ENCODE data around the gene LINC00237.

LINC00237 gene

GRCh38 chr20:21106171-21107017, at the start of gene LINC00237:
Gene LINC00237, minus strand, starts transcription at chr20:21106358.
- Histone ChIP-seq H3K9me3 (ENCODE audit: control insufficient read depth, insufficient read depth, low read depth, low read length) (no peaks in the 10 kb centered on the region), H3K4me3 (ENCODE audit: low read depth, low read length) (peak within 1 kb of the TSS; percentile 79), H3K27ac (ENCODE audit: low read depth, low read length) (no peak within 1 kb of the TSS), H3K36me3 (ENCODE audit: control insufficient read depth, insufficient read depth, low read length) (no peaks in the 10 kb centered on the region), H3K4me1 (ENCODE audit: control insufficient read depth, insufficient read depth, low read length) (peaks cover 23% of the 10 kb centered on the region), H3K9ac (ENCODE audit: low read length) (peak within 1 kb of the TSS; percentile 31), H3K27me3 (ENCODE audit: control insufficient read depth, insufficient read depth, low read length) (peaks cover 81% of the 10 kb centered on the region)

GRCh38 chr20:21155268-21155667, 49.1 kb upstream of the LINC00237 start:
- Histone ChIP-seq H3K9me3 (ENCODE audit: control insufficient read depth, insufficient read depth, low read depth, low read length) (no peaks in the 10 kb centered on the region), H3K4me1 (ENCODE audit: control insufficient read depth, insufficient read depth, low read length) (no peaks in the 10 kb centered on the region), H3K27me3 (ENCODE audit: control insufficient read depth, insufficient read depth, low read length) (no peaks in the 10 kb centered on the region), H3K9ac (ENCODE audit: low read length) (no peak overlapping the region), H3K4me3 (ENCODE audit: low read depth, low read length) (no peak overlapping the region), H3K36me3 (ENCODE audit: control insufficient read depth, insufficient read depth, low read length) (peaks cover 4% of the 10 kb centered on the region; the same call in 1 of the 2 replicates), H3K27ac (ENCODE audit: low read depth, low read length) (no peak overlapping the region)

- no peaks in the 10 kb centered on the region for H3K9me3 ChIP-seq (ENCODE audit: control insufficient read depth, insufficient read depth, low read depth, low read length)
- H3K27me3 ChIP-seq (ENCODE audit: control insufficient read depth, insufficient read depth, low read length) = no peaks in the 10 kb centered on the region
- no peak overlapping the region for H3K4me3 ChIP-seq (ENCODE audit: low read depth, low read length)
- H3K36me3 ChIP-seq (ENCODE audit: control insufficient read depth, insufficient read depth, low read length) = peaks cover 3% of the 10 kb centered on the region; the same call in 1 of the 2 replicates
- no peaks in the 10 kb centered on the region for H3K4me1 ChIP-seq (ENCODE audit: control insufficient read depth, insufficient read depth, low read length)
- H3K9ac ChIP-seq (ENCODE audit: low read length) = no peak overlapping the region
- H3K27ac ChIP-seq (ENCODE audit: low read depth, low read length) = no peak overlapping the region
These were observed 48.5 kb upstream of the LINC00237 start for GRCh38 chr20:21154692-21155091.

GRCh38 chr20:21151791-21152190, 45.6 kb upstream of the LINC00237 start:
- Histone ChIP-seq H3K9ac (ENCODE audit: low read length) (no peak overlapping the region), H3K36me3 (ENCODE audit: control insufficient read depth, insufficient read depth, low read length) (peaks cover 6% of the 10 kb centered on the region; the same call in 1 of the 2 replicates), H3K9me3 (ENCODE audit: control insufficient read depth, insufficient read depth, low read depth, low read length) (no peaks in the 10 kb centered on the region), H3K4me1 (ENCODE audit: control insufficient read depth, insufficient read depth, low read length) (no peaks in the 10 kb centered on the region), H3K4me3 (ENCODE audit: low read depth, low read length) (no peak overlapping the region), H3K27me3 (ENCODE audit: control insufficient read depth, insufficient read depth, low read length) (no peaks in the 10 kb centered on the region), H3K27ac (ENCODE audit: low read depth, low read length) (no peak overlapping the region)

GRCh38 chr20:21149344-21149743, 43.2 kb upstream of the LINC00237 start:
- Histone ChIP-seq H3K4me3 (ENCODE audit: low read depth, low read length) (no peak overlapping the region), H3K4me1 (ENCODE audit: control insufficient read depth, insufficient read depth, low read length) (no peaks in the 10 kb centered on the region), H3K27me3 (ENCODE audit: control insufficient read depth, insufficient read depth, low read length) (no peaks in the 10 kb centered on the region), H3K9ac (ENCODE audit: low read length) (no peak overlapping the region), H3K9me3 (ENCODE audit: control insufficient read depth, insufficient read depth, low read depth, low read length) (no peaks in the 10 kb centered on the region), H3K36me3 (ENCODE audit: control insufficient read depth, insufficient read depth, low read length) (peaks cover 6% of the 10 kb centered on the region; the same call in 1 of the 2 replicates), H3K27ac (ENCODE audit: low read depth, low read length) (no peak overlapping the region)

- no peaks in the 10 kb centered on the region for H3K27me3 ChIP-seq (ENCODE audit: control insufficient read depth, insufficient read depth, low read length)
- no peak overlapping the region for H3K27ac ChIP-seq (ENCODE audit: low read depth, low read length)
- H3K36me3 ChIP-seq (ENCODE audit: control insufficient read depth, insufficient read depth, low read length) = peaks cover 6% of the 10 kb centered on the region; the same call in 1 of the 2 replicates
- H3K4me1 ChIP-seq (ENCODE audit: control insufficient read depth, insufficient read depth, low read length) = no peaks in the 10 kb centered on the region
- H3K4me3 ChIP-seq (ENCODE audit: low read depth, low read length) = no peak overlapping the region
- H3K9me3 ChIP-seq (ENCODE audit: control insufficient read depth, insufficient read depth, low read depth, low read length) = no peaks in the 10 kb centered on the region
- no peak overlapping the region for H3K9ac ChIP-seq (ENCODE audit: low read length)
These were observed 41.4 kb upstream of the LINC00237 start for GRCh38 chr20:21147593-21147992.

- Histone ChIP-seq H3K4me1 (ENCODE audit: control insufficient read depth, insufficient read depth, low read length) (no peaks in the 10 kb centered on the region), H3K9ac (ENCODE audit: low read length) (no peak overlapping the region), H3K4me3 (ENCODE audit: low read depth, low read length) (no peak overlapping the region), H3K27me3 (ENCODE audit: control insufficient read depth, insufficient read depth, low read length) (no peaks in the 10 kb centered on the region), H3K27ac (ENCODE audit: low read depth, low read length) (no peak overlapping the region), H3K36me3 (ENCODE audit: control insufficient read depth, insufficient read depth, low read length) (peaks cover 6% of the 10 kb centered on the region; the same call in 1 of the 2 replicates), H3K9me3 (ENCODE audit: control insufficient read depth, insufficient read depth, low read depth, low read length) (no peaks in the 10 kb centered on the region)
These were observed 40.1 kb upstream of the LINC00237 start for GRCh38 chr20:21146215-21146614.

- H3K9ac ChIP-seq (ENCODE audit: low read length) = no peak overlapping the region
- H3K9me3 ChIP-seq (ENCODE audit: control insufficient read depth, insufficient read depth, low read depth, low read length) = no peaks in the 10 kb centered on the region
- H3K27ac ChIP-seq (ENCODE audit: low read depth, low read length) = no peak overlapping the region
- no peaks in the 10 kb centered on the region for H3K27me3 ChIP-seq (ENCODE audit: control insufficient read depth, insufficient read depth, low read length)
- H3K36me3 ChIP-seq (ENCODE audit: control insufficient read depth, insufficient read depth, low read length) = peaks cover 6% of the 10 kb centered on the region; the same call in 1 of the 2 replicates
- no peak overlapping the region for H3K4me3 ChIP-seq (ENCODE audit: low read depth, low read length)
- no peaks in the 10 kb centered on the region for H3K4me1 ChIP-seq (ENCODE audit: control insufficient read depth, insufficient read depth, low read length)
These were observed 39.3 kb upstream of the LINC00237 start for GRCh38 chr20:21145424-21145823.

GRCh38 chr20:21143194-21143890, 37.2 kb upstream of the LINC00237 start:
- H3K9ac ChIP-seq (ENCODE audit: low read length) = no peak overlapping the region
- H3K27me3 ChIP-seq (ENCODE audit: control insufficient read depth, insufficient read depth, low read length) = no peaks in the 10 kb centered on the region
- H3K36me3 ChIP-seq (ENCODE audit: control insufficient read depth, insufficient read depth, low read length) = peaks cover 13% of the 10 kb centered on the region
- H3K9me3 ChIP-seq (ENCODE audit: control insufficient read depth, insufficient read depth, low read depth, low read length) = no peaks in the 10 kb centered on the region
- no peaks in the 10 kb centered on the region for H3K4me1 ChIP-seq (ENCODE audit: control insufficient read depth, insufficient read depth, low read length)
- no peak overlapping the region for H3K27ac ChIP-seq (ENCODE audit: low read depth, low read length)
- H3K4me3 ChIP-seq (ENCODE audit: low read depth, low read length) = no peak overlapping the region

GRCh38 chr20:21141825-21142224, 35.7 kb upstream of the LINC00237 start:
- H3K27ac ChIP-seq (ENCODE audit: low read depth, low read length) = no peak overlapping the region
- no peak overlapping the region for H3K9ac ChIP-seq (ENCODE audit: low read length)
- H3K4me1 ChIP-seq (ENCODE audit: control insufficient read depth, insufficient read depth, low read length) = no peaks in the 10 kb centered on the region
- H3K27me3 ChIP-seq (ENCODE audit: control insufficient read depth, insufficient read depth, low read length) = no peaks in the 10 kb centered on the region
- H3K36me3 ChIP-seq (ENCODE audit: control insufficient read depth, insufficient read depth, low read length) = peaks cover 13% of the 10 kb centered on the region
- H3K9me3 ChIP-seq (ENCODE audit: control insufficient read depth, insufficient read depth, low read depth, low read length) = no peaks in the 10 kb centered on the region
- no peak overlapping the region for H3K4me3 ChIP-seq (ENCODE audit: low read depth, low read length)
